Kidney epithelial cell (primary cell): ENCODE measurements around the gene GRIA3. TPM values are rescaled to one million over a fixed set of nuclear protein-coding genes. Genes with fewer than 3 reads are reported as not detected.

Source experiments
- DNase-seq: peaks from one replicate; pipeline ENCODE4 v3.0.0-alpha.2; 2010; ENCODE audit warnings: low read depth
- H3K27me3 ChIP-seq: 2 replicates; pipeline ENCODE4 v1.6.0; 2011; ENCODE audit warnings: low read length; ENCODE audit not compliant: control insufficient read depth, insufficient read depth
- H3K36me3 ChIP-seq: 2 replicates; pipeline ENCODE4 v1.5.1; 2011; ENCODE audit warnings: low read length; ENCODE audit not compliant: control insufficient read depth, insufficient read depth
- H3K4me3 ChIP-seq: 2 replicates; pipeline ENCODE4 v1.5.1; 2011; ENCODE audit warnings: low read depth, mild to moderate bottlenecking, control low read depth, low read length
- total RNA-seq: library from RNA; depleted of rRNA; stranded (reverse); fragments of >200 nt; gene quantifications from 2 replicates; pipeline ENCODE4 v1.2.3, GENCODE V29; 2015
- TF ChIP-seq, protein P1 (sequence below): IDR thresholded peaks from 2 replicates; pipeline ENCODE4 v1.5.1; 2011; ENCODE audit warnings: mild to moderate bottlenecking, moderate library complexity, low read length, control low read depth, inconsistent platforms; ENCODE audit not compliant: insufficient read depth, poor library complexity, severe bottlenecking

The GRIA3 gene
- total RNA-seq, 1 donor from 2014 or later: 1.4 TPM

DNA sequence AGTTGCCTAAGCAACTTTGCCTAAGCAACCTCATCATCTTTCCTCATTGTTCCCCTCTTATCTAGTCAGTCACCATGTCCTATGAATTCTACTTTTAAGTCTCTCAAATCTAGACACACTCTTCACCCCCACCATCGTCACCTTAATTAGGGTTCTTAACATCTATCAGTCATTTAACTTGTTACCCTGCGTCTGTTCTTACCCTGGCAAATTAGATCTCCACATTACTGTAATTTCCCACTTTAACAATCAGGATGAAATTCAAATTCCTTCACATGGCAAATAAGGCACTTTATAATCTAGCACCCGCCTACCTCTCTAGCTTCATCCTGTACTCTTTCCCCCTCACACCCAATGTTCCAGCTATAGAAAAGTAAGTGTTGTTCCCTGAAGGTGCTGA is 221.2 kb downstream of the GRIA3 start:
- Histone ChIP-seq H3K27me3 (no peaks in the 10 kb centered on the region), H3K36me3 (no peaks in the 10 kb centered on the region), H3K4me3 (no peak overlapping the region)
- TF ChIP-seq, protein P1, sequence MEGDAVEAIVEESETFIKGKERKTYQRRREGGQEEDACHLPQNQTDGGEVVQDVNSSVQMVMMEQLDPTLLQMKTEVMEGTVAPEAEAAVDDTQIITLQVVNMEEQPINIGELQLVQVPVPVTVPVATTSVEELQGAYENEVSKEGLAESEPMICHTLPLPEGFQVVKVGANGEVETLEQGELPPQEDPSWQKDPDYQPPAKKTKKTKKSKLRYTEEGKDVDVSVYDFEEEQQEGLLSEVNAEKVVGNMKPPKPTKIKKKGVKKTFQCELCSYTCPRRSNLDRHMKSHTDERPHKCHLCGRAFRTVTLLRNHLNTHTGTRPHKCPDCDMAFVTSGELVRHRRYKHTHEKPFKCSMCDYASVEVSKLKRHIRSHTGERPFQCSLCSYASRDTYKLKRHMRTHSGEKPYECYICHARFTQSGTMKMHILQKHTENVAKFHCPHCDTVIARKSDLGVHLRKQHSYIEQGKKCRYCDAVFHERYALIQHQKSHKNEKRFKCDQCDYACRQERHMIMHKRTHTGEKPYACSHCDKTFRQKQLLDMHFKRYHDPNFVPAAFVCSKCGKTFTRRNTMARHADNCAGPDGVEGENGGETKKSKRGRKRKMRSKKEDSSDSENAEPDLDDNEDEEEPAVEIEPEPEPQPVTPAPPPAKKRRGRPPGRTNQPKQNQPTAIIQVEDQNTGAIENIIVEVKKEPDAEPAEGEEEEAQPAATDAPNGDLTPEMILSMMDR: no peak
- DNase-seq: no peak

DNA sequence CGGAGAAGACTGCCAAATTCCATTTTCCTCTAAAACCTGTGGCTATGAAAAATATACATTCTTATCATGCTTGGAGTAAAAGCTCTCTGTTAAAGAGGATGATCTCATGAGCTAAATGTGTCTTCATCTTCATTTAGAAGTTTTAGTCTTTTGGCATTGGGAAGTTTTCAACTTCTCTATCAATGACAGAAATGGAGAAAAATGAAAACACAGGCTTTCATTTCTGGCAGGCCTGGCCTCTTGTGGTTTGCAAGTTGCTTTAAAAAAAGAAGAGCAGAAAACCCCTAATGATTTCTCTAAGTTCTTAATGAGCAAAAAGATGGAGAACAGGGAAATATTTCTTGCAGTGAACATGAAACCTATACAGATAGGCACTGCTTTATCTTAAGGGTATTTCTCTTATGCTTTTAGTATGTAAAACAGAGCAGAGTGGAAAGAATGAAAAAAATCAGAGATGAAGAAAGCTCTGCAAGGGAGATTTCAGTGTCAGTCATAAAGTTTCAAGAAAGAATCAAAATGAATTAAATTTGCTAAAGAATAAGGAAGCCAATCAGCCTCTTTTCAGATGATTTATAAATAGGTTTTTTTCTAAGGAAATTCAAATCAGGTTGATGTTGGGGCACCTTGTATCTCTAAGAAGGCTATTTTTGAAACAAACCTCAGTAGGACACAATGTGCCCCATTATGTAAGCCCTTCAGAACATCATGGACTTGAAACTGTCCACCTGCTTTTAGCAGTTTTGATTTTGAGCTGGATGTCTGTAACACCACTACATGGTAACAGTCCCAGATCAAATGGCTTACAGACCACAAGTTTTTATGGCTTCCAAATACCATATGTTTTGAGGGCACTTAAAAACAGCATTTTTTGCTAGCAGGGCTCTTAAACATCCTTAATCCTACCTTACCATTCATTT is 225.0 kb downstream of the GRIA3 start:
- TF ChIP-seq, protein P1: no peak
- DNase-seq: no peak
- Histone ChIP-seq H3K4me3 (no peak overlapping the region), H3K36me3 (no peaks in the 10 kb centered on the region), H3K27me3 (no peaks in the 10 kb centered on the region)

DNA sequence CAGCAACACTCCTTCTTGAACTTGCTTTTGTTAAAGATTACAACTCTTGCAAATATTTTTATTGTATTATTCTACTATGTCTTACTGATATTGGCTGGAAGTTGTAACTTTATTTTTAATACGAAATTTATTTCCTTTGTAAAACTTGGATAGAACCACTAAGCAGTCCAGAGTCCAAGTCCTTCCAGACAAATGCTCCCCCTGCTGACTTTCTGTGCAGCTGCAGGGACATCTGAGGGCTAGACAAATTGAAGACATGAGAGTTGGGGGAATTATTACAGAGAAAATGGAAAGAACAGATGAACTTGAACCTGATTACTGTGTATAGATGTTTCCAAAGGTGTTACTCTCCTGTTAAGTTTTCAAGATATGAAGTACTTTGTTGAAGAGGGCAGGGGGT is 238.8 kb downstream of the GRIA3 start:
- no peaks in the 10 kb centered on the region for H3K36me3 ChIP-seq
- H3K4me3 ChIP-seq: no peak overlapping the region
- TF ChIP-seq, protein P1: peak; percentile 68
- no peak for DNase-seq
- H3K27me3 ChIP-seq: no peaks in the 10 kb centered on the region

- no peaks in the 10 kb centered on the region for H3K27me3 ChIP-seq
- no peak overlapping the region for H3K4me3 ChIP-seq
- DNase-seq: peak; percentile 32
- TF ChIP-seq, protein P1: no peak
- H3K36me3 ChIP-seq: no peaks in the 10 kb centered on the region
These were observed 240.5 kb downstream of the GRIA3 start for GRCh38 chrX:123424546-123424945.

- Histone ChIP-seq H3K4me3 (no peak overlapping the region), H3K27me3 (no peaks in the 10 kb centered on the region), H3K36me3 (no peaks in the 10 kb centered on the region)
- TF ChIP-seq, protein P1: no peak
- DNase-seq: no peak
These were observed 241.4 kb downstream of the GRIA3 start for GRCh38 chrX:123425471-123425870.
